GM12878 (cell line): ENCODE measurements around the gene FXN.

Experiments
- EZH2 ChIP-seq: IDR thresholded peaks from 2 replicates; pipeline ENCODE4 v1.6.1; 2012; ENCODE audit warnings: low read depth, mild to moderate bottlenecking, control low read depth, inconsistent platforms, low read length, borderline replicate concordance; ENCODE audit not compliant: control insufficient read depth
- GABPA ChIP-seq: IDR thresholded peaks from 2 replicates; pipeline ENCODE4 v1.6.1; 2014; ENCODE audit warnings: antibody characterized with exemption, low read depth, mild to moderate bottlenecking, inconsistent platforms
- MAX ChIP-seq: IDR thresholded peaks from 2 replicates; pipeline ENCODE4 v1.6.1; 2012; ENCODE audit warnings: low read depth, low read length, improper control_type of control experiment
- NBN ChIP-seq: fragments of 450-650 bp; IDR thresholded peaks from 2 replicates; pipeline ENCODE4 v1.6.1; 2016
- POLR2A ChIP-seq: IDR thresholded peaks from 2 replicates; pipeline ENCODE4 v1.6.1; 2011; ENCODE audit warnings: low read depth, mild to moderate bottlenecking, low read length
- SIN3A ChIP-seq: IDR thresholded peaks from 2 replicates; pipeline ENCODE4 v1.6.1; 2012; ENCODE audit warnings: low read depth, low read length, improper control_type of control experiment
- SREBF2 ChIP-seq: IDR thresholded peaks from 2 replicates; pipeline ENCODE4 v1.6.1; 2012; ENCODE audit warnings: mild to moderate bottlenecking, low read length
- YY1 ChIP-seq: IDR thresholded peaks from 2 replicates; pipeline ENCODE4 v1.6.1; 2011; ENCODE audit warnings: low read depth, mild to moderate bottlenecking, low read length
- ZNF274 ChIP-seq: IDR thresholded peaks from one replicate; pipeline ENCODE4 v1.8.0; 2011; ENCODE audit not compliant: insufficient read length, insufficient read depth
- TF ChIP-seq, protein P1 (sequence below), 3 experiments: IDR thresholded peaks in 2 of 3; conservative IDR thresholded peaks in 1 of 3; 2 replicates each; pipeline ENCODE4 v1.5.1; 2011; ENCODE audit warnings: low read depth in 3 of 3, low read length in 3 of 3, mild to moderate bottlenecking in 3 of 3, control low read depth in 2 of 3, moderate library complexity in 2 of 3, inconsistent platforms in 1 of 3, mixed read lengths in 1 of 3; ENCODE audit not compliant: control insufficient read depth in 2 of 3, insufficient read depth in 1 of 3; ENCODE audit errors: extremely low read depth in 1 of 3
- TF ChIP-seq, protein P2 (sequence below): IDR thresholded peaks from 2 replicates; pipeline ENCODE4 v1.6.1; 2011; ENCODE audit warnings: low read depth, mild to moderate bottlenecking, low read length, moderate library complexity, borderline replicate concordance; ENCODE audit errors: extremely low read depth
- TF ChIP-seq, protein P3 (sequence below): IDR thresholded peaks from 2 replicates; pipeline ENCODE4 v1.6.1; 2012; ENCODE audit warnings: mild to moderate bottlenecking, low read depth, low read length

GRCh38 chr9:69143291-69143690 lies 107.7 kb downstream of the FXN start:
- TF ChIP-seq, protein P1, sequence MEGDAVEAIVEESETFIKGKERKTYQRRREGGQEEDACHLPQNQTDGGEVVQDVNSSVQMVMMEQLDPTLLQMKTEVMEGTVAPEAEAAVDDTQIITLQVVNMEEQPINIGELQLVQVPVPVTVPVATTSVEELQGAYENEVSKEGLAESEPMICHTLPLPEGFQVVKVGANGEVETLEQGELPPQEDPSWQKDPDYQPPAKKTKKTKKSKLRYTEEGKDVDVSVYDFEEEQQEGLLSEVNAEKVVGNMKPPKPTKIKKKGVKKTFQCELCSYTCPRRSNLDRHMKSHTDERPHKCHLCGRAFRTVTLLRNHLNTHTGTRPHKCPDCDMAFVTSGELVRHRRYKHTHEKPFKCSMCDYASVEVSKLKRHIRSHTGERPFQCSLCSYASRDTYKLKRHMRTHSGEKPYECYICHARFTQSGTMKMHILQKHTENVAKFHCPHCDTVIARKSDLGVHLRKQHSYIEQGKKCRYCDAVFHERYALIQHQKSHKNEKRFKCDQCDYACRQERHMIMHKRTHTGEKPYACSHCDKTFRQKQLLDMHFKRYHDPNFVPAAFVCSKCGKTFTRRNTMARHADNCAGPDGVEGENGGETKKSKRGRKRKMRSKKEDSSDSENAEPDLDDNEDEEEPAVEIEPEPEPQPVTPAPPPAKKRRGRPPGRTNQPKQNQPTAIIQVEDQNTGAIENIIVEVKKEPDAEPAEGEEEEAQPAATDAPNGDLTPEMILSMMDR (IDR thresholded peaks at IDR 0.05 in 2 of 3, conservative IDR thresholded peaks at IDR 0.05 in 1 of 3; ENCODE audit: control insufficient read depth in 2 of 3, extremely low read depth in 1 of 3, insufficient read depth in 1 of 3, low read depth in 3 of 3, low read length in 3 of 3): no peak
- TF ChIP-seq NBN: no peak
- TF ChIP-seq SREBF2: no peak
- no peak for TF ChIP-seq MAX
- TF ChIP-seq SIN3A: no peak
- no peak for TF ChIP-seq POLR2A
- TF ChIP-seq ZNF274: no peak
- no peak for TF ChIP-seq YY1
- no peak for TF ChIP-seq EZH2
- TF ChIP-seq, protein P2, sequence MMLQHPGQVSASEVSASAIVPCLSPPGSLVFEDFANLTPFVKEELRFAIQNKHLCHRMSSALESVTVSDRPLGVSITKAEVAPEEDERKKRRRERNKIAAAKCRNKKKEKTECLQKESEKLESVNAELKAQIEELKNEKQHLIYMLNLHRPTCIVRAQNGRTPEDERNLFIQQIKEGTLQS: no peak
- TF ChIP-seq, protein P3, sequence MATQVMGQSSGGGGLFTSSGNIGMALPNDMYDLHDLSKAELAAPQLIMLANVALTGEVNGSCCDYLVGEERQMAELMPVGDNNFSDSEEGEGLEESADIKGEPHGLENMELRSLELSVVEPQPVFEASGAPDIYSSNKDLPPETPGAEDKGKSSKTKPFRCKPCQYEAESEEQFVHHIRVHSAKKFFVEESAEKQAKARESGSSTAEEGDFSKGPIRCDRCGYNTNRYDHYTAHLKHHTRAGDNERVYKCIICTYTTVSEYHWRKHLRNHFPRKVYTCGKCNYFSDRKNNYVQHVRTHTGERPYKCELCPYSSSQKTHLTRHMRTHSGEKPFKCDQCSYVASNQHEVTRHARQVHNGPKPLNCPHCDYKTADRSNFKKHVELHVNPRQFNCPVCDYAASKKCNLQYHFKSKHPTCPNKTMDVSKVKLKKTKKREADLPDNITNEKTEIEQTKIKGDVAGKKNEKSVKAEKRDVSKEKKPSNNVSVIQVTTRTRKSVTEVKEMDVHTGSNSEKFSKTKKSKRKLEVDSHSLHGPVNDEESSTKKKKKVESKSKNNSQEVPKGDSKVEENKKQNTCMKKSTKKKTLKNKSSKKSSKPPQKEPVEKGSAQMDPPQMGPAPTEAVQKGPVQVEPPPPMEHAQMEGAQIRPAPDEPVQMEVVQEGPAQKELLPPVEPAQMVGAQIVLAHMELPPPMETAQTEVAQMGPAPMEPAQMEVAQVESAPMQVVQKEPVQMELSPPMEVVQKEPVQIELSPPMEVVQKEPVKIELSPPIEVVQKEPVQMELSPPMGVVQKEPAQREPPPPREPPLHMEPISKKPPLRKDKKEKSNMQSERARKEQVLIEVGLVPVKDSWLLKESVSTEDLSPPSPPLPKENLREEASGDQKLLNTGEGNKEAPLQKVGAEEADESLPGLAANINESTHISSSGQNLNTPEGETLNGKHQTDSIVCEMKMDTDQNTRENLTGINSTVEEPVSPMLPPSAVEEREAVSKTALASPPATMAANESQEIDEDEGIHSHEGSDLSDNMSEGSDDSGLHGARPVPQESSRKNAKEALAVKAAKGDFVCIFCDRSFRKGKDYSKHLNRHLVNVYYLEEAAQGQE: no peak
- TF ChIP-seq GABPA: no peak
